Measurements from ENCODE around the gene SLC25A36.
"Not testable (repeated sequence)": the region's sequence is repeated elsewhere in the genome, so short reads cannot be mapped to it uniquely, and the experiment has no call there.

The SLC25A36 gene

DNA sequence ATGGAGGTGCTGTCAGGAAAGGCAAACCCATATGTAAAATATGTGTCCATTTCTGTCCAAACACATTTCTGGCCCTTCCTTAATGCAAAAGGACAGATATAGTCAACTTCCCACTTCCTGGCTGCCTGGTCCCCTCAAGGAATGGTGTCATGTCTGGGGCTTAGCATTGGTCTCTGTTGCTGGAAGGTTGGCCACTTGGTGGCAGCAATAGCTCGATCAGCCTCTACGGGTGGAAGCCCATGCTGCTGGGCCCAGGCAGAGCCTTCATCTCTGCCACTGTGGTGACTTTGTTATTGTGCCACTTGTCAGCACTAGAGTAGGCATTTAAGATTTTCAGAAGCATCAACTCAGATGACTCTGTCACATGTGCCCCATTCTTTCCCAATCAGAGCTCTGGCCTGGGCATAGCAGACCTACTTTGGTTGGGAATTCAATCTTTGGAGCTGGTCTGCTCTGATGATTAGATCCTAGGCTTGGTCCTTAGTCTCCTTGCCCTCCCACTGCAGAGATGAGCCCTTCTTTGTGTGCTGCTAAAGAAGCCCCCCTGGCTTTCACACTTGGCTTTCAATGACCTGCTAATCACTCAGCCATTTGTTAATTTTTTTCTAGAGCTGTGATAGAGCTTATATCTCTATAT is 58.5 kb downstream of the SLC25A36 start:
- peak; percentile 41 for DNase-seq

DNA sequence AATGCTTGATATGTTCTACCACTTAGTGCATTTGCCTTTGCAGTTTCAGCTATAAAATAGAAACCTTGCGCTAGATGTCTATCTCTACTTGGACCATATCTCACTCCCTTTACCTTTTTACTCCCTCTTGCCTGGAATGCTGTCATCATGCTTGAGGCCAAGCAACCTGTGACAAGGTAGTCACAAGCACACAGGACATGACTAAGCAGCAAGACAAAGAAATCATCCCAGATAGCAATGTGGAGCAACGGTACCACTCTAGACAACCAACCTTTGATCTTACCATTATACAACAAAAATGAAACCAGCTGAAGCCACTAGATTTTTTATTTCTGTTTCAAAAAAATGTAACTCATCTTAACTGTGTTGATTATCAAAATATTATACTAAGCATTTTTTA is 59.0 kb downstream of the SLC25A36 start:
- DNase-seq = no peak

DNA sequence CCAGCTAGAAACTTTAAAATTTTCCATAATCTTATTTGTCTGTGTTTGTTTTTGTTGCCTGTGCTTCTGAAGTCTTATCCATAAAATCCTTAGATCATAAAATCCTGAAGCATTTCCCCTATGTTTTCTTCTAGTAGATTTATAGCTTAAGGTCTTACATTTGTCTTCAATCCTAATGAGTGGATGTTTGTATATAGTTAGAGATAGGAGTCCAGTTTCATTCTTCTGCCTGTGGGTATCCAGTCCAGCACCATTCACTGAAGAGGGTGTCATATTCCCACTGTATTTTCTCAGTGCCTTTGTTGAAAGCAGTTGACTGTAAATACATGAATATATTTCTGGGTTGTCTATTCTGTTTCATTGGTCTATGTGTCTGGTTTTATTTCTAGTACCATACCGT is 64.7 kb downstream of the SLC25A36 start:
- DNase-seq = peak; percentile 5

DNA sequence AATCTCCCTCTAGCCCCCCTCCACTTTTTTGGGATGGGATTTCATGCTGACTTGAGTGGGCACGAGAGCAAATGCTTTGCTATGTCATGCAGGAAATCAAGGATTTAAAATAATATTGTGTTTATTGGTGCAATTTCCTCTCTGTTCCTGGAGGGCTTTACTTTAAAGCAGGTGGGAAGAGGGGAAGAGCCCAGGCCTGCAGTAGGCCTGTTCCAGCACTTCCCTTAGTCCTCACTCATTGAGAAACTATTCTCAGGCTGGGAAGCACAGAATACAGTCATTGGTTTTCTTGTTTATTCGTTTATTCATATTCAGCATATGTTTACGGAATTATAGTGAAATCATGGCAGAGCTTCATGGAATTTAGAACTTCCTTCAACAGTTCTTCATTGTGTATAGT is 67.9 kb downstream of the SLC25A36 start:
- DNase-seq = no peak

DNA sequence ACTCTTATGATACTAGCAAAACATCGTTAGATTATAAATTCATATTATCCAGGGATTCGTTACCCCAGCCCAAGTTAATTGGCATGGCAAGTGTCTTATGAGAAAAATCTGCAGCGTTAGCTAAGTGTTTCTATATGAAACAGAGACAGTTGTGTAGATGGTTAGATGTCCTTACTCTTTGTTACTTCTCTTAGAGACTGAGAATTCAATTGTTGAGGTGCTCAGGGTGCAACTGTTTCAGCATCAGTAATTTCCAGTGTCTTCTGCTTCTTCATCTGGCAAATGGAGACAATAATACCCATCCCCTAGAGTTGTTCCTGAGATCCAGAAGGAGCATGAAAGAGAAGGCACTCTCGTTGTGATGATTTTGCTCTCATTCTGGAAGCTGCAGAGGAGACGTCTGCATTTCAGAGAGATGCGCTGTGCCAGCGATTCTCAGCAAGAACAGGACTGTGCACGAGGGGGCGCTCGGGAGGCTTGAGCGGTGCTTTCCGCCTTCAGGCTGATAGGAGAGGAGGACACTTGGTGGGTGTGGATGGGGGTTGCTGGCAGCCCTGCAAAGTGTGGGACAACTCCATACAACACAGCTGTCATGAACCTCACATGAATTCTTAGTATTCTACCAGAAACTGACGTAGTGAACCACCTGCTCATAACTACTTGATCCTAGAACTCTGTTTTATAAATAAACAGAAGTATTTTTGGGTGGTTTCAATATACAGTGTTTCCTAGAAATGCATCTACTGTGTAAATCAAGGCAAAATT is 69.8 kb downstream of the SLC25A36 start:
- DNase-seq = peak; percentile 29

DNA sequence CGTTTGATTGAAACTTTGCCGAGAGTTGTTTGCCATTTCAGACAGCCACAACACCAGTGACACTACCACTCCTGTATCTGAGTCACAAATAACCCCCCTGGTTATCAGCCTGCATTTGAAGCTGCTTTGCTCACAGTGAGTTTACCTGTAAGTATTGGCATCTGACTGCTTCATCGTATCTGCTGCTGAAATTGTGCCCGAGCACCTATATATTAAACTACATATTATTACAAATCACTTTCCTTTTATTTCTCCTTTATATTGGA is 70.3 kb downstream of the SLC25A36 start:
- DNase-seq = no peak

DNA sequence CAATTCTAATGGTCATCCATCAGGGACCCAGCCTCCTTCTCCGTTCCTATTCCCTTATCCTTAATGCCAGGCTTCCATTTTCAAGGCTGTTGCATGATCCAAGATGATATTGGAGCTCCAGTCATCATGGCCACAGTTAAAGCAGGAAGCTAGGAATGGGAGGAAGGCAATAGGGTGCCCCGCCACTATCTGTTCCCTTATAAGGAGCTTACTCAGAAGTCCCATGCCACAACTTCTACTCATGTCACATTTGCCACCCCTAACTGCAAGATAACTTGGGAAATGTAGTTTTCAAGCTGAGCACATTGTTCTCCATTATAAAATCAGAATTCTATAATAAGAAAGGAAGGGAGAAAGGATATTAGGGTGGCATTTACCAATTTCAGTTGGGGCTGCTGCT is 70.9 kb downstream of the SLC25A36 start:
- DNase-seq = no peak

DNA sequence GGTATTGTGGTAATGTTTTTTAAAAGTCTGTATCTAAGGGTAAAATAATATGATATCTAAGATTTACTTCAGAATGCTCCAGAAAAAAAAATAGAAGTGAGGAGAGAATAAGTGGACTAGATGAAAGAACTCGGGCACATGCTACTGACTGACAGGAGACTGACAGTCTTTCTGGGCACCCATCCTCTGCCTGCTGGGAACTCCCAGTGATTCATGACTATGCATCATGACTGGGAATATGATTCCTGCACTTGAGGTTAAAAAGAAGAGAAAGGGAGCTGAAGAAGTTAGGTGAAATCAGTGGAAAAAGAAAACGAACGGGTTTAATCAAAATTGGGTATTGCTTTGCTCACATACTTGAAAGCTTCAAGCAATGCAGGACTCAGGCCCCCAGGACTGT is 73.8 kb downstream of the SLC25A36 start:
- no peak for DNase-seq

DNA sequence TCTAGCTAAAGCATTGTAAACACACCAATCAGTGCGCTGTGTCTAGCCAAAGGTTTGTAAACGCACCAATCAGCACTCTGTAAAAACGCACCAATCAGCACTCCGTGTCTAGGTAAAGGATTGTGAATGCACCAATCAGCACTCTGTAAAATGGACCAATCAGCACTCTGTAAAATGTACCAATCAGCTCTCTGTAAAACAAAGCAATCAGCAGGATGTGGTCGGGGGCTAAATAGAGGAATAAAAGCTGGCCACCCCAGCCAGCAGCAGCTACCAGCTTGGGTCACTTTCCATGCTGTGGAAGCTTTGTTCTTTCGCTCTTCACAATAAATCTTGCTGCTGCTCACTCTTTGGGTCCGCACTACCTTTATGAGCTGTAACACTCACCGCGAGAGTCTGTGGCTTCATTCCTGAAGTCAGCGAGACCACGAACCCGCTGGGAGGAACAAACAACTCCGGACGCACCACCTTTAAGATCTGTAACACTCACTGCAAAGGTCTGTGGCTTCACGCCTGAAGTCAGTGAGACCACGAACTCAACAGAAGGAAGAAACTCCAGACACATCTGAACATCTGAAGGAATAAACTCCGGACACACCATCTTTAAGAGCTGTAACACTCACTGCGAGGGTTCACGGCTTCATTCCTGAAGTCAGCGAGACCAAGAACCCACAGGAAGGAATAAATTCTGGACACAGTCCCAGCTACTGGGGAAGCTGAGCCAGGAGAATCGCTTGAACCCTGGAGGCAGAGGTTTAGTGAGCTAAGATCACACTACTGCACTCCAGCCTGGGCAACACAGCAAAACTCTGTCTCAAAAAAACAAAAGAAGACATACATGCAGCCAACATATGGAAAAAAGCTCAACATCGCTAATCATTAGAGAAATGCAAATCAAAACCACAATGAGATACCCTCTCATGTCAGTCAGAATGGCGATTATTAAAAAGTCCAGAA is 76.0 kb downstream of the SLC25A36 start:
- DNase-seq = not testable (repeated sequence)

DNA sequence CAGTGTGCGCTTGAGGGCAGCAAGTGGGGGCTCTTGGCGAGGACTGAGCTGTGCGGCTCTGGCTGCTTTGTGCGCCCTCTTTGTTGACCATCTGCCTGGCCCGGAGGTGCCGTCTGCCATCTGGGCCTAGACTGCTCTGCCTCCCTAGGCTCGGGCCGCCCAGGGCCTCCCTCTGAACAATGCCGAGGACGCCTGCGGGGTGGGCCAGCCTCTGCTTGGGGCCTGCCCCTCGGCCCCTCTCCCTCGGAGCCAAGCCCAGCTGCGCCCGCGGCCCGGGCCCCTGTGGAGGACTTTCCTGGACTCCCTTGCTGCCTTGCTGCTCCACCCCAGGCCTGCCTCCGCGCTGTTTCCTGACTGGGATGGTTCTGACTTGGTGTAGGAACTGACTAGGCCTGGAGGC is 77.6 kb downstream of the SLC25A36 start:
- no peak for DNase-seq

DNA sequence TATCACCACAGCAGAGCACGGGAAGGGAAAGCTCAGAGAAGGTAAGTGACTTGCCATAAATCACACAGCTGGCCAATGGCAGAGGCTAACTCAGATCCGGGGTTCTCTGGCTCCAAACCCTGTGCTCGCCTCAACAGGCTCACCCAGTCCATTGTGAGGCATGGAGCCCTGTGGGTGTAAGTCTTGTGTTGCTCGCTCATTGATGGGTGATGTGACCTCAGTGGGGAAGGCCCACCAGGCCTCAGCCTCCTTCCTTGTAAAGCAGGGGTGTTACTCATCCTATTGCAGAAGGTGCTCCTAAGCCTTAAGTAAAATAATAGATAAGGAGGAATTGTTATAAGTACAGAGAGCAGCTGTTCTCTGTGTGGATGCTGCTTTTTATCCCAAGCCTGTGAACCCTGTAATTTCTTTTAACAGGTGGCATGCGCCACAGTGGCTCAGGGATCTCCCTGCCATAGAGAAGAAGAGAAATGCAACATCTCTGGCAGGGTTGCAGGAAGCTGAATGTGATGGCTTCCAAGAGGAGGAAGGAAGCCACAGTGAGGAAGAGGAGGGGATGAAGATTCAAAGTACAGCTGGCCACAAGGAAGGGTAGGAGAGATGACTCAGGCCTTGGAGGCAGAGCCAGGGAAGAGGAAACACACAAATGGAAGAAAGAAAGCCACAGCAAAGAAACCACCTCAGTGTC is 78.7 kb downstream of the SLC25A36 start:
- DNase-seq = no peak

DNA sequence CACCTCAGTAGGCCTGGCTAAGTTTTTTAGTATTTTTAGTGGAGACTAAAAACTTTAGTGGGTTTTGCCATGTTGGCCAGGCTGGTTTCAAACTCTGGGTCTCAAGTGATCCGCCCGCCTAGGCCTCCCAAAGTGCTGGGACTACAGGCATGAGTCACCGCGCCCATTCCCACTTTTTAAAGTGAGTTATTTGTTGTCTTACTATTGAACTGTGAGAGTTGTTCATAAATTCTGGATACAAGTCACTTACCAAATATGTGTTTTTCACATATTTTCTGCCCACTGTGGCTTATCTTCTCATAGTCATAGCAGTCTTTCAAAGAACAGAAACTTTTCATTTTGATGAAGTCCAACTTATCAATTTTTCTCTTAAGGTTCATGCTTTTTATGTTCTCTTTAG is 79.6 kb downstream of the SLC25A36 start:
- DNase-seq = no peak

Data from NCI-H2029 treated with DMSO at 0.1 percent for 48 hours (cell line).